ENCODE measurements around the gene DERA. TPM values are rescaled to one million over a fixed set of nuclear protein-coding genes. Genes with fewer than 3 reads are reported as not detected.

Gene DERA
- total RNA-seq, 1 experiment from 2014 or later: 67.6 TPM

GRCh38 chr12:16062611-16063010 lies 151.5 kb downstream of the DERA start:
- Histone ChIP-seq H3K27me3 (ENCODE audit: insufficient read depth, low read depth) (no peaks in the 10 kb centered on the region), H3K4me2 (no peak overlapping the region), H3K4me3 (no peak overlapping the region), H3K4me1 (replicated peaks; ENCODE audit: insufficient read depth) (no peaks in the 10 kb centered on the region), H3F3A (ENCODE audit: insufficient read depth, low read depth) (no peaks in the 10 kb centered on the region), H3K36me3 (ENCODE audit: low read depth) (no peaks in the 10 kb centered on the region), H2AFZ (no peak overlapping the region), H3K9me2 (ENCODE audit: insufficient read depth) (no peaks in the 10 kb centered on the region), H3K9me3 (ENCODE audit: insufficient read depth, low read depth) (no peaks in the 10 kb centered on the region), H4K20me1 (ENCODE audit: insufficient read depth) (no peaks in the 10 kb centered on the region), H3K27ac (no peak overlapping the region), H3K79me2 (ENCODE audit: low read depth) (no peaks in the 10 kb centered on the region)
- ChIA-PET POLR2A (ENCODE audit: unreplicated experiment) (interaction anchor here (0.7 kb wide), 1 partner anchor 164 kb away, joined by 9 read pairs; no protein-coding TSS in a partner anchor), CTCF (interaction anchor here (0.5 kb wide), 1 partner anchor 786 kb away, joined by 3 read pairs; no protein-coding TSS in a partner anchor)
- intact Hi-C loops (cut with micrococcal nuclease; ENCODE audit: unreplicated experiment): no loop called here
- no TSS peak for BruUV-seq (replicated peaks)
- TF ChIP-seq CTCF (conservative IDR thresholded peaks at IDR 0.05) (no peak), EZH2 (IDR thresholded peaks at IDR 0.05; ENCODE audit: low read depth) (no peak)
- no peak for DNase-seq

GRCh38 chr12:16063726-16064125 lies 152.6 kb downstream of the DERA start:
- Histone ChIP-seq H3K27me3 (ENCODE audit: insufficient read depth, low read depth) (no peaks in the 10 kb centered on the region), H3K4me2 (no peak overlapping the region), H3K4me3 (no peak overlapping the region), H3K9me2 (ENCODE audit: insufficient read depth) (no peaks in the 10 kb centered on the region), H3K79me2 (ENCODE audit: low read depth) (no peaks in the 10 kb centered on the region), H2AFZ (no peak overlapping the region), H3K36me3 (ENCODE audit: low read depth) (no peaks in the 10 kb centered on the region), H3K9me3 (ENCODE audit: insufficient read depth, low read depth) (no peaks in the 10 kb centered on the region), H3F3A (ENCODE audit: insufficient read depth, low read depth) (no peaks in the 10 kb centered on the region), H4K20me1 (ENCODE audit: insufficient read depth) (no peaks in the 10 kb centered on the region), H3K27ac (no peak overlapping the region), H3K4me1 (replicated peaks; ENCODE audit: insufficient read depth) (no peaks in the 10 kb centered on the region)
- CTCF ChIA-PET: no interaction called here
- DNase-seq: no peak
- POLR2A ChIA-PET (ENCODE audit: unreplicated experiment): no interaction called here
- TF ChIP-seq CTCF (conservative IDR thresholded peaks at IDR 0.05): no peak
- TF ChIP-seq EZH2 (IDR thresholded peaks at IDR 0.05; ENCODE audit: low read depth): no peak
- intact Hi-C loops (cut with micrococcal nuclease; ENCODE audit: unreplicated experiment): no loop called here
- BruUV-seq (replicated peaks): no TSS peak

GRCh38 chr12:16070113-16070512 lies 159.0 kb downstream of the DERA start:
- Histone ChIP-seq H3K36me3 (ENCODE audit: low read depth) (no peaks in the 10 kb centered on the region), H3K27me3 (ENCODE audit: insufficient read depth, low read depth) (no peaks in the 10 kb centered on the region), H3K27ac (no peak overlapping the region), H3K9me2 (ENCODE audit: insufficient read depth) (no peaks in the 10 kb centered on the region), H4K20me1 (ENCODE audit: insufficient read depth) (no peaks in the 10 kb centered on the region), H3K9me3 (ENCODE audit: insufficient read depth, low read depth) (no peaks in the 10 kb centered on the region), H3K4me2 (no peak overlapping the region), H2AFZ (no peak overlapping the region), H3F3A (ENCODE audit: insufficient read depth, low read depth) (no peaks in the 10 kb centered on the region), H3K79me2 (ENCODE audit: low read depth) (no peaks in the 10 kb centered on the region), H3K4me1 (replicated peaks; ENCODE audit: insufficient read depth) (no peaks in the 10 kb centered on the region), H3K4me3 (no peak overlapping the region)
- ChIA-PET CTCF (no interaction called here), POLR2A (ENCODE audit: unreplicated experiment) (interaction anchor here (0.7 kb wide), 1 partner anchor 160 kb away, joined by 5 read pairs; no protein-coding TSS in a partner anchor)
- DNase-seq: no peak
- BruUV-seq (replicated peaks): no TSS peak
- no peak for TF ChIP-seq EZH2 (IDR thresholded peaks at IDR 0.05; ENCODE audit: low read depth)
- no peak for TF ChIP-seq CTCF (conservative IDR thresholded peaks at IDR 0.05)
- intact Hi-C loops (cut with micrococcal nuclease; ENCODE audit: unreplicated experiment): loop anchor here (10.0 kb wide), 1 partner anchor 1575 kb away; no protein-coding TSS in a partner anchor
